SK-N-SH treated with all-trans-retinoic acid at 6 μM for 48 hours (cell line): Measurements from ENCODE around the gene DOCK9.

Experiments
- ARNTL ChIP-seq: fragments of 450-650 bp; formaldehyde crosslinking; IDR thresholded peaks from 2 replicates; pipeline ENCODE4 v1.5.0; 2020; ENCODE audit warnings: low read depth, mild to moderate bottlenecking, moderate library complexity, borderline replicate concordance
- CSDC2 ChIP-seq: fragments of 250-450 bp; sonication (Bioruptor Pico); IDR thresholded peaks from 2 replicates; pipeline ENCODE4 v1.5.0; 2020; ENCODE audit warnings: mild to moderate bottlenecking, moderate library complexity
- GLIS3 ChIP-seq: fragments of 250-450 bp; sonication (Bioruptor Pico); IDR thresholded peaks from 2 replicates; pipeline ENCODE4 v1.5.0; 2020; ENCODE audit warnings: mild to moderate bottlenecking, moderate library complexity
- PATZ1 ChIP-seq: fragments of 250-450 bp; sonication (Bioruptor Pico); IDR thresholded peaks from 2 replicates; pipeline ENCODE4 v1.8.0; 2020; ENCODE audit warnings: mild to moderate bottlenecking, moderate library complexity, borderline replicate concordance
- TOX ChIP-seq: fragments of 250-450 bp; sonication (Bioruptor Pico); IDR thresholded peaks from 2 replicates; pipeline ENCODE4 v1.8.0; 2021; ENCODE audit warnings: mild to moderate bottlenecking, moderate library complexity, borderline replicate concordance

- TF ChIP-seq CSDC2 (CRISPR knock-in tag), result no peak
- no peak for TF ChIP-seq TOX (CRISPR knock-in tag)
- no peak for TF ChIP-seq ARNTL (CRISPR knock-in tag)
- no peak for TF ChIP-seq PATZ1 (CRISPR knock-in tag)
- no peak for TF ChIP-seq GLIS3 (CRISPR knock-in tag)
These were observed 36.1 kb upstream of the DOCK9 start for GRCh38 chr13:99013951-99014350.
